OCI-M2 (cell line): ENCODE data around the gene PCDHB7.
"Not testable (repeated sequence)": the region's sequence is repeated elsewhere in the genome, so short reads cannot be mapped to it uniquely, and the experiment has no call there.

Source experiments
- DNase-seq: peaks from one replicate; lab custom pipeline; 2025; ENCODE audit not compliant: unreplicated experiment; lab: John Stamatoyannopoulos, UW

Gene PCDHB7

DNA sequence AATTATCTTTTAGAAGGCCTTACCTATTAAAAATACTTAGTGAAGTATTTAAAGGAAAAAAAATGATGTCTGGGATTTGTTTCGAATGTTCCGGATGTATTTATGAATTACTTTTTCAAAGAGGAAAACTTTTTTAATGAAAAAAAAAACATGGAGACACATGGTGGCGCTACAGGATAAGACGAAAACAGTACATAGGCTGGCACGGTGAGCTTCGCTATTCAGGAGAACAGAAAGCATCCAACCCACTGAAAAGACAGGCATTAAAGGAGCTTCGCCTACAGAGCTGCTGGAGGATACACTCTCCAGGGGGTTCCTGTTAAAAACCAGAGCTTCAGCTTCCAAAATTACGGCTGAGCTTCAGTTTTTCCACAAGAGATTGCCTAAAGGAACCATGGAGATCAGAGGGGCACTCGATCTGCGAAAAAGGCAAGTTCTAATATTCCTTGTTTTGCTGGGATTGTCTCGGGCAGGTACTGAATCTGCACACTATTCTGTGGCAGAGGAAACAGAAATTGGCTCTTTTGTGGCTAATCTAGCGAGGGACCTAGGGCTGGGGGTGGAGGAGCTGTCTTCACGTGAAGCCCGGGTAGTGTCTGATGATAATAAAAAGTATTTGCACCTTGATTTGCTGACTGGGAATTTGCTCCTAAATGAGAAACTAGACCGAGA lies 50.8 kb downstream of the PCDHB7 start, which contains the start of gene PCDHB14:
TSS of gene PCDHB14 (plus strand) at position 232 of the 672 bp plus-strand sequence. CDS start at position 395, 163 bp downstream.
- no peak for DNase-seq

DNA sequence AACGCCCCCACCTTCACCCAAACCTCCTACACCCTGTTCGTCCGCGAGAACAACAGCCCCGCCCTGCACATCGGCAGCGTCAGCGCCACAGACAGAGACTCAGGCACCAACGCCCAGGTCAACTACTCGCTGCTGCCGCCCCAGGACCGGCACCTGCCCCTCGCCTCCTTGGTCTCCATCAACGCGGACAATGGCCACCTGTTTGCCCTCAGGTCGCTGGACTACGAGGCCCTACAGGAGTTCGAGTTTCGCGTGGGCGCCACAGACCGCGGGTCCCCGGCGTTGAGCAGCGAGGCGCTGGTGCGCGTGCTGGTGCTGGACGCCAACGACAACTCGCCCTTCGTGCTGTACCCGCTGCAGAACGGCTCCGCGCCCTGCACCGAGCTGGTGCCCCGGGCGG lies 52.4 kb downstream of the PCDHB7 start:
- not testable (repeated sequence) for DNase-seq

DNA sequence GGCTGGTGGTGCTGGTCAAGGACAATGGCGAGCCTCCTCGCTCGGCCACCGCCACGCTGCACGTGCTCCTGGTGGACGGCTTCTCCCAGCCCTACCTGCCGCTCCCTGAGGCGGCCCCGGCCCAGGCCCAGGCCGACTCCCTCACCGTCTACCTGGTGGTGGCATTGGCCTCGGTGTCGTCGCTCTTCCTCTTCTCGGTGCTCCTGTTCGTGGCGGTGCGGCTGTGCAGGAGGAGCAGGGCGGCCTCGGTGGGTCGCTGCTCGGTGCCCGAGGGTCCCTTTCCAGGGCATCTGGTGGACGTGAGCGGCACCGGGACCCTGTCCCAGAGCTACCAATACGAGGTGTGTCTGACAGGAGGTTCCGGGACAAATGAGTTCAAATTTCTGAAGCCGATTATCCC lies 53.0 kb downstream of the PCDHB7 start:
- not testable (repeated sequence) for DNase-seq
